ENCODE measurements around the gene PTOV1.

Gene PTOV1

DNA sequence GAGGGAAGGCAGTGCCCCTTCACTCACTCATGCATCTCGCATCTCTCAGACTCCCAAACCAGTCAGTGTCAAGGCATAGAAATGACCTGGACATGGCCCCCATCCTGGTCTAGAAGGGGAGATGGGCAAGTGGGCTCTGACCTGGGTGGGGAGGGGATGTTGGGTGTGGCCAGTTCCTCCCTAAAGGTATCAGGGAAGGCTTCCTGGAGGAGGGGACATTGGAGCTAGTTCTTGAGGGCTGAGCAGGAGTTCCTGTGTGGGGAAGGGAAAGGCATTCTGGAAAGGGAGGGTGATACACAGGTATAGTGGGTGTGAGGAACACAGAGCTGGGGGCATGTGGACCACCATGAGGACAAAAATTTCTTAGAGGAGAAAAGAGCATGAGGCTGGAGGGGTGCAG lies 41.8 kb downstream of the PTOV1 start:
- no peak for DNase-seq

- no peak for DNase-seq
Observed at GRCh38 chr19:49894011-49894664, 43.2 kb downstream of the PTOV1 start.

DNA sequence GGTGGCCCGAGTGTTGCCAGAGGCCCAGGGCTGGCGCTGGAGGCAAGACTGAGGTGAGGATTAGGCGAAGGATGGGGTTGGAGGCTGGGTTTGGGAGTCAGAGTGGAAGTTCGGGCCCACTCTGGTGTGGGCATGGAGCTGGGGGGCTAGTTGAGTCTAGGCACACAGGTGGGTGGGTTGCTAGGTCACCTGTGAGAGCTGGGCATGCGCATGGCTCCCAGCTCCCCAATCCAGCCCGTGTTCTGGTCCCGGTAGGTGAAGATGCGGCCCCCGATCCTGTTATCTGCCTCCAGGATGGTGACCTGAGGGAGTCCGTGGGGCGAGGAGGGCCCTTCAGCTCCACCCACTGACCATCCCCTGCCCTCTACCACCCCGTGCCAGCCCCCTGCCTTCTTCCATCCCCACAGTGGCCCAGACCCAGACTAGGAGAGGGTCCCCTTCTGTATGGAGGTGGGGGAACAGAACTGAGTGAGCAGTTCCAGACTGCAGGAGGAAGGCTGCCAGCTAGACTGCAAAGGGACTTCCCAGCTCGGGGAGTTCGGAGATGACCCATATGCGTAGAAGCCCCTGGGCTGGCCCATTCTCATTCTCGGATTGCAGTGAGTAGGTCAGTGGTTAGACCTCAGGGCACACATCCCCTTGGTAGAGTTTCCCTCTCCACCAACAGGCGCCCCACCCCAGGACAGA lies 44.1 kb downstream of the PTOV1 start:
- no peak for DNase-seq

DNA sequence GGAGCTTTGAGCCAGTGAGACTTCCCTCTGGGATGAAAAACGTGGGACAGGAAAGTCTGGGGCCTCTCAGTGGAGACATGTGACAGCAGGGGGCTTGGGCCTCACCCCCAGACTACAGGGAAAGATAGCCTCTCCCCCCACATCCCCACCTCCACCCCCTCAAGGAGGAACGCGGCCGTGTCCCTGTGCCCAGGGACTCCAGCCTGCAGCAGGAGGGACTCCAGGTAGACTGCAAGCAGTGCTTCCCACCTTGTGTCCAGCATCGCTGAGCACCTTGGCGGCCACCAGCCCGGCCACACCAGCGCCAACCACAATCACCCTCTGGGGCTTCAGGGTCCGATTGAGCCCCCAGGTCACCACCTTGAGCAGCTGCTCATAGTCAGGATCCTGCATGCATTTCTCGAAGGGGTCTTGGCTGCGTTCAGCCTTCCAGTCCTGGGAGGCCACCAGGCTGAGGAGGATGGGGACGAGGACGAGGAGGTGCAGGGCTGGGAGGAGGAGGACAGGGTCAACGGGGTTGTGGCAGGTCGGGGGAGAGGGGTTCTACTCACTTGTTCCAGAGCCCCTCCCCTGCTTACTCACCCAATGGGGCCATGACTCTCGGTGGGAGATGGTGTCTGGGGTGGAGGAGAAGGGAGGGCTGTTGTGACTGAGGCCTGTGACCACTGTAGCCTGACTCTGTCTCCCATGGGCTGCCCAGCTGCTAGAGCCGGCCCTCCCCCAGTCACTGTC lies 44.8 kb downstream of the PTOV1 start:
- no peak for DNase-seq

- no peak for DNase-seq
Observed at GRCh38 chr19:49896863-49897621, 46.1 kb downstream of the PTOV1 start, which contains the start of gene IL4I1. Gene IL4I1 (minus strand): TSS chr19:49896887. CDS start chr19:49896160, 727 bp downstream.

DNA sequence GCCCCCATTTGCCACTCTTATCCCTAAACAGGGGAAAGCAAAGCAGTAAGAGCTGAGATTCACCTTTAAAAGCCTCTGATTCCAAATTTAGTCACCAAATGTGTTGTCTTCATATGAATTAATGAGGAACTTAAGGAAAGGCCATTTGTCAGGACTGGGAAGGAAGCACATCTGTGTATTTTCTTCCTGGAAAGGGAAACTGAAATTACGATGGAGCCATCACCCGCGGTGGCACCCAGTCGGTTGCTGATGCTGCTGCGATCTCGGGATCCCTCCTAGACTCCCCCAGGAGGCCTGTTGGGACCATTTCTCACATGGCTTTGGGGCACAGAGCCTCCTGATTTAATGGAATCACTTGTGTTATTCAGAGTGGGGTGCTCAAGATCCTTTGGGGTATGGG lies 53.2 kb downstream of the PTOV1 start:
- DNase-seq, result no peak

DNA sequence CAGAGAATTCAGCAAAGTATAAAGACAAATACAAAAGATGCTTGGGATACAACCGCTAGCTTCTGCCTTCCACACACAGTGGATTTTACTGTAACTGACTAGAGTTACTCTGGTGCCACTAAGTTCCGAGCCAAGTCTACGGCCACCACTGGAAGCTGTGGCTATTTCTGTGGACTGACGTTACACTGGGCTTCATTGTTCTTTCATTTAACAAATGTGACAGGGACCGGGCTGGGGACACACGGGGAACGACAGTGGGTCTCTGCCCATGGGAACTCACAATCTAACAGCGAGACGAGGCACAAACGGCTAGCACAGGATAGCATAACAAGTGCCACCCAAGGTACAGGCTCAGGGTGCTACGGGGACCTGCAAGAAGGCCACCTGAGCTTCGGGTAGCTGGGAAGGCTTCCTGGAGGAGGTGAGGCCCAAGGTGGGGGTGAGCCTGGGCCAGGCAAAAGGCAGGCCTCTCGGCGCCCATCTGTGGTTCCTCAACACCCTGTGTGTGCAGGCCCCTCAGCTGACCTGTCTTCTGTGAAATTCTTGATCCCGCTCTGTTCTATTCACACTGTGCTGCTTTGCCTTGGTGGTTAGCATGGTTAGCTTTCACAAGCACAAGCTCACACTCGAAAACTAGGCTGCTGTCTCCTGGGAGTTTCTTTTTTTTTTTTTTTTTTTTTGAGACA lies 56.1 kb downstream of the PTOV1 start:
- no peak for DNase-seq

- DNase-seq, result no peak
Observed at GRCh38 chr19:49907745-49908446, 56.9 kb downstream of the PTOV1 start.

GRCh38 chr19:49908480-49909420 lies 57.8 kb downstream of the PTOV1 start:
- no peak for DNase-seq

DNA sequence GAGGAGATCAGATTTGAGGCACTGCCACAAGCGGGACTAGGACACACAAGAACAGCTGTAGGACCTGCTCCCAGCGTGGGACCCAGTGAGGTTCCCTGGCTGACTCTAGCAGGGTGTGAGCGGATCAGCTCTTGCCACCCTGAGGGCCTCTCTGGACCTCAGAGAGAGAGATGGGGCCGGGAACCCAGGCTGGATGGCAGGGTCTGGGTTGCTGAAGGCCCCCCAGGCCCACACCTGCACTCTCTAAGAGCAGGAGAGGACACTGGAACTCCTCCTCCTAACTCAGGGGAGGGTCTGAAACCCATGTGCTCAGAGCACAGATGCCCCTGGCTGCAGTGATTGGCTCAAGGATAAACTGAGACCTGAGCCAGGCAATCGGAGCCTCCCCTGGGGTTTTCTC lies 59.2 kb downstream of the PTOV1 start:
- no peak for DNase-seq

All from NCI-H526 treated with DMSO at 0.1 percent for 48 hours (cell line).